ENCODE results near the gene CENPE. TPM values are rescaled to one million over a fixed set of nuclear protein-coding genes. Genes with fewer than 3 reads are reported as not detected.
"Not testable (repeated sequence)": the region's sequence is repeated elsewhere in the genome, so short reads cannot be mapped to it uniquely, and the experiment has no call there.

CENPE gene, protein sequence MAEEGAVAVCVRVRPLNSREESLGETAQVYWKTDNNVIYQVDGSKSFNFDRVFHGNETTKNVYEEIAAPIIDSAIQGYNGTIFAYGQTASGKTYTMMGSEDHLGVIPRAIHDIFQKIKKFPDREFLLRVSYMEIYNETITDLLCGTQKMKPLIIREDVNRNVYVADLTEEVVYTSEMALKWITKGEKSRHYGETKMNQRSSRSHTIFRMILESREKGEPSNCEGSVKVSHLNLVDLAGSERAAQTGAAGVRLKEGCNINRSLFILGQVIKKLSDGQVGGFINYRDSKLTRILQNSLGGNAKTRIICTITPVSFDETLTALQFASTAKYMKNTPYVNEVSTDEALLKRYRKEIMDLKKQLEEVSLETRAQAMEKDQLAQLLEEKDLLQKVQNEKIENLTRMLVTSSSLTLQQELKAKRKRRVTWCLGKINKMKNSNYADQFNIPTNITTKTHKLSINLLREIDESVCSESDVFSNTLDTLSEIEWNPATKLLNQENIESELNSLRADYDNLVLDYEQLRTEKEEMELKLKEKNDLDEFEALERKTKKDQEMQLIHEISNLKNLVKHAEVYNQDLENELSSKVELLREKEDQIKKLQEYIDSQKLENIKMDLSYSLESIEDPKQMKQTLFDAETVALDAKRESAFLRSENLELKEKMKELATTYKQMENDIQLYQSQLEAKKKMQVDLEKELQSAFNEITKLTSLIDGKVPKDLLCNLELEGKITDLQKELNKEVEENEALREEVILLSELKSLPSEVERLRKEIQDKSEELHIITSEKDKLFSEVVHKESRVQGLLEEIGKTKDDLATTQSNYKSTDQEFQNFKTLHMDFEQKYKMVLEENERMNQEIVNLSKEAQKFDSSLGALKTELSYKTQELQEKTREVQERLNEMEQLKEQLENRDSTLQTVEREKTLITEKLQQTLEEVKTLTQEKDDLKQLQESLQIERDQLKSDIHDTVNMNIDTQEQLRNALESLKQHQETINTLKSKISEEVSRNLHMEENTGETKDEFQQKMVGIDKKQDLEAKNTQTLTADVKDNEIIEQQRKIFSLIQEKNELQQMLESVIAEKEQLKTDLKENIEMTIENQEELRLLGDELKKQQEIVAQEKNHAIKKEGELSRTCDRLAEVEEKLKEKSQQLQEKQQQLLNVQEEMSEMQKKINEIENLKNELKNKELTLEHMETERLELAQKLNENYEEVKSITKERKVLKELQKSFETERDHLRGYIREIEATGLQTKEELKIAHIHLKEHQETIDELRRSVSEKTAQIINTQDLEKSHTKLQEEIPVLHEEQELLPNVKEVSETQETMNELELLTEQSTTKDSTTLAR (N-terminal part only)
- 1 to 10 TPM in 1 of 2 donors, under 1 TPM in 1; 0.41 to 1.3 TPM for total RNA-seq

DNA sequence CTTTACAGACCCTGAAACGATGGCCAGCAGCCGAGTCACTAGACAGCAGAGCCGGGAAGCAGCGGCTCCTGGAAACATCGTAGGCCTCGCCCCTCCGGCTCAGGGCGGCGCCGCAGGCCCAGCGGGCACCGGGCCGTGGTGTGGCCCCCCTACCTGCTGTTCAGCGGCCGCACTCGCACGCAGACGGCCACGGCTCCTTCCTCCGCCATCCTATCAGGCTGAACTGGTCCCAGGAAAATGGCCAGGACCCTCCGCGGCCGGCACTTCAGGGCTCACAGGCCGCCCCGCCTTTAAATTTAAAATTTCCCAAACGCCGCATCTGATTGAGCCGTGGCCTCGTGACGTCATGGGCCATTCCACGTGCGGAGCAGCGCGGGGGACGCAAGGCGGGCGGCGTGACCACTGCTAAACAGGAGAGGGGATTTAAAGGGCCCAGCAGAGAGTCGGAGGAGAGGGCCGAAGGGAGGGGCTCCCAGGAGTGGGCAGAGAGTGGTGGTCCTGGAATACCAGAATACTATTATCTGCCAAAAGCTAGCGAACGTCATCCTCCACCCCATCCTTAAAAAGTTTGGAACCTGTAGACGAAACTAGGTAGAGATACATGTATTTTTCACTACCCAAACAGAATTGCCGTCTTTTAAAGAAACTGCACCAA, at the start of gene CENPE:
Gene CENPE (minus strand): TSS at position 233 of the 655 bp plus-strand sequence. CDS start 24 bp downstream, at position 209.
- H3K36me3 ChIP-seq: no peaks in the 10 kb centered on the region
- TF ChIP-seq CTCF (IDR thresholded peaks at IDR 0.05): no peak
- DNase-seq (ENCODE audit: low spot score): peak; percentile 63
- ATAC-seq (ENCODE audit: insufficient number of reproducible peaks, low FRiP score, low read depth): peak; percentile 88
- H3K27ac ChIP-seq: peak within 1 kb of the TSS; percentile 26 to 57
- H3K27me3 ChIP-seq (replicated peaks; ENCODE audit: insufficient read depth): no peaks in the 10 kb centered on the region
- H3K4me3 ChIP-seq: peak within 1 kb of the TSS; percentile 83
- no peaks in the 10 kb centered on the region for H3K9me3 ChIP-seq
- peaks cover 4% of the 10 kb centered on the region in 2 donors for H3K4me1 ChIP-seq (ENCODE audit: control insufficient read depth in 1 of 2, low read depth in 2 of 2)

DNA sequence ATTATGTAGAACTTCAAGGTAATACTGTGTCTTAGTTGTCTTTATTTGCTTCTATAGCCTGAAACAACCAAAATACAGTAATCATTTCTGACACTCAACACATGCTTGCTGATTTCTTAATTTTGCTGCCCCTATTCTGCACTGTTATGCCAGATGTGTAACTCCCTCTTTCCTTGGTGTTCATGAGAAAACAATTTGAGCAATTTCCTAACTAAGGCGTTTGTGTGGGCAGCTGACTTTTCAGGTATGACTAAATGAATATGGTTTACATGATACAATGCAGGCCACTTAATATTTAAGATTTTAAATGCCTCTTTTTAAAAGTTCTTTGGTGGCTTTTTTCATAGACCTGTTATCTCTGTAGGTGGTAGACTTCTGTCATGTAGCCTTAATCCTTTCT, 46.1 kb upstream of the CENPE start:
- H3K27ac ChIP-seq: no peak overlapping the region
- H3K36me3 ChIP-seq: no peaks in the 10 kb centered on the region
- no peaks in the 10 kb centered on the region for H3K4me1 ChIP-seq (ENCODE audit: control insufficient read depth in 1 of 2, low read depth in 2 of 2)
- no peak for TF ChIP-seq CTCF (IDR thresholded peaks at IDR 0.05)
- H3K27me3 ChIP-seq (replicated peaks; ENCODE audit: insufficient read depth): no peaks in the 10 kb centered on the region
- H3K9me3 ChIP-seq: peaks cover 4% of the 10 kb centered on the region
- no peak for DNase-seq (ENCODE audit: low spot score)
- no peak overlapping the region for H3K4me3 ChIP-seq
- no peak for ATAC-seq (ENCODE audit: insufficient number of reproducible peaks, low FRiP score, low read depth)

DNA sequence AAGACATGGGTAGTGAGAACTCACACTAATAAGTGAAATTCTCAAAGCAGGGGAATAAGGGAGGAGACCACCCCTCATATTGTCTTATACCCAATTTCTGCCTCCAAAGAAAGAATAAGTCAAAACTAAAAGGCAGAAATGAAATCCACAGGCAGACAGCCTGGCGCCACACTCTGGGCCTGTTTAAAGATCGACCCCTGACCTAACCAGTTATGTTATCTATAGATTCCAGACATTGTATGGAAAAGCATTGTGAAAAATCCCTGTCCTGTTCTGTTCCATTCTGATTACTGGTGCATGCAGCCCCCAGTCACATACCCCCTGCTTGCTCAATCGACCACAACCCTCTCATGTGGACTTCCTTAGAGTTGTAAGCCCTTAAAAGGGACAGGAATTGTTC, 32.8 kb upstream of the CENPE start:
- H3K9me3 ChIP-seq; DNase-seq (ENCODE audit: low spot score); H3K4me1 ChIP-seq (ENCODE audit: control insufficient read depth in 1 of 2, low read depth in 2 of 2); ATAC-seq (ENCODE audit: insufficient number of reproducible peaks, low FRiP score, low read depth); H3K27ac ChIP-seq; H3K36me3 ChIP-seq; H3K27me3 ChIP-seq (replicated peaks; ENCODE audit: insufficient read depth); H3K4me3 ChIP-seq: not testable (repeated sequence)

- not testable (repeated sequence) for H3K27ac ChIP-seq; H3K9me3 ChIP-seq; H3K36me3 ChIP-seq; H3K27me3 ChIP-seq (replicated peaks; ENCODE audit: insufficient read depth); DNase-seq (ENCODE audit: low spot score); H3K4me1 ChIP-seq (ENCODE audit: control insufficient read depth in 1 of 2, low read depth in 2 of 2); ATAC-seq (ENCODE audit: insufficient number of reproducible peaks, low FRiP score, low read depth); H3K4me3 ChIP-seq
Measured at GRCh38 chr4:103223556-103223955, 25.4 kb upstream of the CENPE start.

DNA sequence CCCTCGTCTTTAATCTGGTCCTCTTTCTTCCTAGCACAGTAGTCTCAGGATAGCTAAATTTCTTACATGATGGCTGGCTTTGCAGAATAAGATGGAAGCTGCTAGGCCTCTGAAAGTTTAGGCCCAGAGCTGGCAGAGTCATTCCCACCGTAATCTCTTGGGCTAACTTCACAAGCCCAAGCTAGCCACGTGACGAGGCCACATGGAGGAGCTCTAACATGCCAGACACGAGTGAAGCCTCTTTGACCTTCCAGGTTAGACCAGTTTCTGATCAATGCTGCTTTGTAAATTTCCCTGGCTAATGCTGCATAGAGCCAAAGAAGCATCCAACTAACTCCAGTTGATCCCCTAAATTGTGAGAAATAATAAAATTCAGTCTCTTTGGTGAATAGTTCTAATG, 9.5 kb upstream of the CENPE start:
- no peaks in the 10 kb centered on the region for H3K9me3 ChIP-seq
- TF ChIP-seq CTCF (IDR thresholded peaks at IDR 0.05): no peak
- no peaks in the 10 kb centered on the region for H3K27me3 ChIP-seq (replicated peaks; ENCODE audit: insufficient read depth)
- H3K4me1 ChIP-seq (ENCODE audit: control insufficient read depth in 1 of 2, low read depth in 2 of 2): no peaks in the 10 kb centered on the region
- DNase-seq (ENCODE audit: low spot score) (no peak), ATAC-seq (ENCODE audit: insufficient number of reproducible peaks, low FRiP score, low read depth) (no peak)
- H3K36me3 ChIP-seq: no peaks in the 10 kb centered on the region
- no peak overlapping the region for H3K27ac ChIP-seq
- no peak overlapping the region for H3K4me3 ChIP-seq
